Lower leg skin (tissue), 3 donors: ENCODE results near the gene DUOXA2.

Experiments
- POLR2A ChIP-seq, 2 donors: fragments of 450-650 bp; IDR thresholded peaks; one replicate each; pipeline ENCODE4 v1.6.1; 2016 to 2017; ENCODE audit warnings: antibody characterized with exemption in 2 of 2, mild to moderate bottlenecking in 1 of 2, moderate library complexity in 1 of 2
- TF ChIP-seq, protein P1 (sequence below), 3 donors: fragments of 450-650 bp; IDR thresholded peaks; one replicate each; pipeline ENCODE4 v1.5.1; 2016; ENCODE audit warnings: antibody characterized with exemption in 3 of 3, mild to moderate bottlenecking in 3 of 3, moderate library complexity in 2 of 3

DNA sequence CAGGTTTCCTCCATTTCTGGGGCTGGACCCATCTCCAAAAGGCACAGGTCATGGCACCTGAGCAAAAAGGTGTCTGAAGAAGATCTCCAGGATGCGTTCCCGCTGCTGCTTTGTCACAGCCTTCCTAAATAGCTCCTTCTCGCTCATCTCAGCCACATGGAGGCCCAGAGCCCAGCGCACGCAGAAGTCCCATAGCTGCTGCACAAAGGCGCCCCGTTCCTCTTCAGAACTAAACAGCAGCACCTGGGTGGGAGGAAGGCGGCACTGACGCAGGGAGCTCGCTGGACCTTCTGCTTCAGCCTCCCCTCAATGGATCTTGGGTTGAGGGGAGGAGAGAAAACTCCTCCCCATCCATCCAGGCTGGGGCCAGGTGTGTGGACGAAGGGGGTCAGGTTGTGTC, 8.5 kb upstream of the DUOXA2 start:
- TF ChIP-seq, protein P1, sequence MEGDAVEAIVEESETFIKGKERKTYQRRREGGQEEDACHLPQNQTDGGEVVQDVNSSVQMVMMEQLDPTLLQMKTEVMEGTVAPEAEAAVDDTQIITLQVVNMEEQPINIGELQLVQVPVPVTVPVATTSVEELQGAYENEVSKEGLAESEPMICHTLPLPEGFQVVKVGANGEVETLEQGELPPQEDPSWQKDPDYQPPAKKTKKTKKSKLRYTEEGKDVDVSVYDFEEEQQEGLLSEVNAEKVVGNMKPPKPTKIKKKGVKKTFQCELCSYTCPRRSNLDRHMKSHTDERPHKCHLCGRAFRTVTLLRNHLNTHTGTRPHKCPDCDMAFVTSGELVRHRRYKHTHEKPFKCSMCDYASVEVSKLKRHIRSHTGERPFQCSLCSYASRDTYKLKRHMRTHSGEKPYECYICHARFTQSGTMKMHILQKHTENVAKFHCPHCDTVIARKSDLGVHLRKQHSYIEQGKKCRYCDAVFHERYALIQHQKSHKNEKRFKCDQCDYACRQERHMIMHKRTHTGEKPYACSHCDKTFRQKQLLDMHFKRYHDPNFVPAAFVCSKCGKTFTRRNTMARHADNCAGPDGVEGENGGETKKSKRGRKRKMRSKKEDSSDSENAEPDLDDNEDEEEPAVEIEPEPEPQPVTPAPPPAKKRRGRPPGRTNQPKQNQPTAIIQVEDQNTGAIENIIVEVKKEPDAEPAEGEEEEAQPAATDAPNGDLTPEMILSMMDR (IDR thresholded peaks at IDR 0.05): no peak
- no peak for TF ChIP-seq POLR2A (IDR thresholded peaks at IDR 0.05)
